Measurements from ENCODE around the gene PSME3IP1.
"Not testable (repeated sequence)": the region's sequence is repeated elsewhere in the genome, so short reads cannot be mapped to it uniquely, and the experiment has no call there.

PSME3IP1 gene

DNA sequence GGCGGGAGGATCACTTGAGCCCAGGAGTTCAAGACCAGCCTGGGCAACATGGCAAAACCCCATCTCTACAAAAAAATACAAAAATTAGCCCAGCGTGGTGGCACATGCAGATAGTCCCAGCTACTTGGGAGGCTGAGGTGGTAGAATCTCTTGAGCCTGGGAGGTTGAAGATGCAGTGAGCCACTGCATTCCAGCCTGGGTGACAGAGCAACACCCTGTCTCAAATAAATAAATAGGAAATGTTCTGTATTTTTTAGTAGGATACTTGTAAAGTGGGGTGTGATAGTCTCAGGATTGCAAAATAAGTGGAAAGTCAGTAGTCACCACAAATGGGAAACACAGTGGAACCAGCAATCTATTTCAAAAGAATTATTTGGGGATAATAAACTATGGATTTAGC, 4.3 kb upstream of the PSME3IP1 start:
- DNase-seq (no peak), ATAC-seq (replicated peaks) (no peak)
- H3K9me3 Mint-ChIP-seq: no peaks in the 10 kb centered on the region
- H3K4me1 Mint-ChIP-seq (ENCODE audit: low read depth in 2 of 2): peaks cover 22 to 43% of the 10 kb centered on the region in 2 donors
- no peaks in the 10 kb centered on the region for H3K27me3 Mint-ChIP-seq
- peaks cover 12% of the 10 kb centered on the region for H3K36me3 Mint-ChIP-seq (ENCODE audit: insufficient read depth)
- no peak overlapping the region for H3K27ac Mint-ChIP-seq
- no peak overlapping the region for H3K4me3 Mint-ChIP-seq

DNA sequence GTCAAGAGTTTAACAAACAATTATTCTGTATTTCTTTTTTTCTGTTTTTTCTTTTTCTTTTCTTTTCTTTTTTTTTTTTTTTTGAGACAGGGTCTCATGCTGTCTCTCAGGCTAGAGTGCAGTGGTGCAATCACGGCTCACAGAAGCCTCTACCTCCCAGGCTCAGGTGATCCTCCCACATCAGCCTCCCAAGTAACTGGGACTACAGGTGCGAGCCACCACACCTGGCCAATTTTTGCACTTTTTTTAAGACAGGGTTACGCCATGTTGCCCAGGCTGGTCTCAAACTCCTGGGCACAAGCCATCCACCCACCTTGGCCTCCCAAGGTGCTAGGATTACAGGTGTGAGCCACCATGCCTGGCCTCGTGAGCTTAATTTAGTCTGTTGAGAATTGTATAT, 3.7 kb upstream of the PSME3IP1 start:
- not testable (repeated sequence) for H3K27me3 Mint-ChIP-seq, H3K27ac Mint-ChIP-seq

DNA sequence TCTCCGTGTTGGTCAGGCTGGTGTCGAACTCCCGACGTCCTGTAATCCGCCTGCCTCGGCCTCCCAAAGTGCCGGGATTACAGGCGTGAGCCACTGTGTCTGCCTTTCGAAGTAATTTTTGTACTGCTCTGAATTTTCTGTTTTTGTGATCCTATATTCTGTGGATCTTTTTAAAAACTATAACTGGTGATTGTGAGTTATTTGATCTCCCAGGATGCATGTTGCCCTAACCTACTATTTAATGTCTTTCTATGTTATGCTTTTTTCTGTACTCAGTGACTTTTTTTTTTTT, 2.8 kb upstream of the PSME3IP1 start:
- Mint-ChIP-seq H3K27me3 (no peaks in the 10 kb centered on the region), H3K4me1 (ENCODE audit: low read depth in 2 of 2) (peaks cover 29 to 57% of the 10 kb centered on the region in 2 donors), H3K9me3 (no peaks in the 10 kb centered on the region), H3K36me3 (ENCODE audit: insufficient read depth) (peaks cover 16% of the 10 kb centered on the region), H3K27ac (peak overlapping the region in 1 of 2 donors; percentile 58), H3K4me3 (peak overlapping the region; percentile 38 to 44)
- no peak for DNase-seq
- no peak for ATAC-seq (replicated peaks)

More for the DNA sequence above, 3.7 kb upstream of the PSME3IP1 start:
- DNase-seq; H3K9me3 Mint-ChIP-seq; H3K4me3 Mint-ChIP-seq; ATAC-seq (replicated peaks): not testable (repeated sequence)
- Mint-ChIP-seq H3K36me3 (ENCODE audit: insufficient read depth) (peaks cover 16% of the 10 kb centered on the region), H3K4me1 (ENCODE audit: low read depth in 2 of 2) (peaks cover 26 to 49% of the 10 kb centered on the region in 2 donors)

DNA sequence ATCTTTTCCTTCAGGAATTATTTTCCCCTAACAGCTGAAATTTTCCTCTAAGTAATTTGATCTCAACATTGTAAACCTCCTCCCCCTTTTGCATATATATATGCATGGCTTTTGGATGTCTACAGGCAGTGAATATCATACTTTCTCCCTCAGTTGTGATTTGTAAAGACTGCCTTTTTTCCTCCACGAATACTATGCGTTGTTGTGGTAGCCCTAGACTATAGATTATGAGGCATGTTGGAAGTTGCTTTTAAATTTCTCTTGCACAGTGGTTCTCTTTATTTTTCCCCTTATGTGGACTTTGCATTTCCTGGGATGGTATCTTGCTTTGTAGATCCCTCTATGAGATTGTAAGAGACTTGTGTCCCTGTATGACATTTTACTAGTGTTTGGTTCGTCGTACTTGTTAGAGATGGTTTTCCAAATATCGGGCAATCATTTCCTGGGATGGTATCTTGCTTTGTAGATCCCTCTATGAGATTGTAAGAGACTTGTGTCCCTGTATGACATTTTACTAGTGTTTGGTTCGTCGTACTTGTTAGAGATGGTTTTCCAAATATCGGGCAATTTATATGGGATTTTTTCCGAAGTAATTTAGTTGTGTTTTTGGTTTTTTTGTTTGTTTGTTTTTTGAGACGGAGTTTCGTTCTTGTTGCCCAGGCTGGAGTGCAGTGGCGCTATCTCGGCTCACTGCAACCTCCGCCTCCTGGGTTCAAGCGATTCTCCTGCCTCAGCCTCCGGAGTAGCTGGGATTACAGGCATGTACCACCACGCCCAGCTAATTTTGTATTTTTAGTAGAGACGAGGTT, 2.3 kb upstream of the PSME3IP1 start:
- not testable (repeated sequence) for DNase-seq; H3K27me3 Mint-ChIP-seq; H3K9me3 Mint-ChIP-seq; ATAC-seq (replicated peaks)
- peaks cover 16% of the 10 kb centered on the region for H3K36me3 Mint-ChIP-seq (ENCODE audit: insufficient read depth)
- peak overlapping the region; percentile 96 to 99 for H3K4me3 Mint-ChIP-seq
- H3K4me1 Mint-ChIP-seq (ENCODE audit: low read depth in 2 of 2): peaks cover 30 to 56% of the 10 kb centered on the region in 2 donors
- peak overlapping the region; percentile 99 for H3K27ac Mint-ChIP-seq

DNA sequence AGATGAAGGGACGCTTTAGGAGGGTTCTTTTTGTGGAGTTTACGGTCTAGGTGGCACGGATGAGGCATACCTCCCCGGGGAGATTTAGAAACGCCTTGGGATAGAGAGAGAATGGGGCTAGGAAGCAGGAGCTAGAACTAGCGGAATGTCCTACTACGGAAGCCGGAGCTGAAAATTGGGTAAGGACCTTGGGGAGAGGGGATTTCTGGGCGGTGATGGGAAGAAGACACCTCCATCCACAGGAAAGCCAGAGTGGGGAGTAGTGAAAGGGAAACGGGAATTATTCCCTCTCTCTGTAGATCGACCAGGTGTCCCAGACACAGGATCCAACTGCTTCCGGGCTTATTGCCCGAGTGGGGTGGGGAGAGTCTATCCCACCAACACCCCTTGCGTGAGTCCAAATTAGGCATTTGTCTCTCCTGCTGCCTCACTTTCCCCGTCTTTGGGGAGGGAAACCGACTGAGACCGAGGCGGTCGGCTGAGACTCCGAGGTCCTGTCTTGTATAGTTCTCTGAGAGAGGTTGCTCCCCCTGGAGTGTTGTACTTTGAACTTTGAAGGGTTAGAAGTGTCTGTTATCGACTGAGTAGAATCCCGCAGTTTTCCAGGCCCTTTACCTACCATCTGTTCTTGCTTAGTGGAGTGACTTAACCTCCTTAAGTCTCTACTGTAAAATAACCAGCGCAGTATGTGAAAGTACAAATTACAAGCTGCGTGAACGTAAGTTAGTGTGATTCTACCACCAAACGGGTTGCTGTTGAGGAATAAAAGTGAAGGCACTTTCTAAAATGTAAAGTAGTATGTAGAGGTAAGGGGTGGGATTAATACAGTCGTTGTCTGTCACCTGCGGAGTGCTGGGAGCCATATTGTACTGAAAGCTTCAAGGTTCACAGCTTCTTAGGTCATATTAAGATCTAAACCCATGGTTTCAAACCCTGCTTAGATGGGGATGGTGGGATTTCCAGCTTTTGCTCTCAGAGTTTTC, 1.3 kb upstream of the PSME3IP1 start:
- Mint-ChIP-seq H3K4me3 (peak overlapping the region; percentile 96 to 99), H3K27ac (peak overlapping the region; percentile 99), H3K36me3 (ENCODE audit: insufficient read depth) (peaks cover 16% of the 10 kb centered on the region), H3K9me3 (no peaks in the 10 kb centered on the region), H3K27me3 (no peaks in the 10 kb centered on the region), H3K4me1 (ENCODE audit: low read depth in 2 of 2) (peaks cover 30 to 54% of the 10 kb centered on the region in 2 donors)
- DNase-seq (peak in 1 of 3 experiments; percentile 9), ATAC-seq (replicated peaks) (no peak)

DNA sequence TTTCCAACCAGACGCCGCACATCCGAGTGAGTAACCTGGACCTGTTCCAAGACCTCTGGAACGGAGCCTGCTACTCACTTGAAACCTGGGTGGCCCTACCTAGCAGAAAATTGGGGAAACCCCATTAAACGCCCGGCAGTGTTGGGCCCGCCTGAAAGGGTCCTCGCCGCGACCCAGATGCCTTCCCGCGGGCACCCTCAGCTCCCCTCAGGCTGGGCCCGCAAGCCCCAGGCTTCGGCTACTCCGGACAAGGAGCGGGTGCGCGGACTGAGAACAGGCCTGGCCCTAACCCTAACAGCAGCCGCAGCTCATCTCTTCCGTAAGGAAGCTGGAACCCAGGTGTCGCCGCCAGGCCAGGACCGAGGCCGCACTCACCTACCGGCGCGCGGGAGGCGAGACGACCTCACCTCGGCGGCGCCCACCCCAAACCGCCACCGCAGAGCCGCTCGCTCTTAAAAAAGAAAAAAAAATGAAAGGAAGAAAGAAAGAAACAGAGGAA, 344 bp downstream of the PSME3IP1 start:
- Mint-ChIP-seq H3K9me3 (no peaks in the 10 kb centered on the region), H3K27me3 (no peaks in the 10 kb centered on the region), H3K4me3 (peak overlapping the region; percentile 96 to 99), H3K36me3 (ENCODE audit: insufficient read depth) (peaks cover 19% of the 10 kb centered on the region), H3K27ac (peak overlapping the region; percentile 99), H3K4me1 (ENCODE audit: low read depth in 2 of 2) (peaks cover 30 to 54% of the 10 kb centered on the region in 2 donors)
- DNase-seq (peak in 1 of 3 experiments; percentile 34), ATAC-seq (replicated peaks) (peak; percentile 23)

DNA sequence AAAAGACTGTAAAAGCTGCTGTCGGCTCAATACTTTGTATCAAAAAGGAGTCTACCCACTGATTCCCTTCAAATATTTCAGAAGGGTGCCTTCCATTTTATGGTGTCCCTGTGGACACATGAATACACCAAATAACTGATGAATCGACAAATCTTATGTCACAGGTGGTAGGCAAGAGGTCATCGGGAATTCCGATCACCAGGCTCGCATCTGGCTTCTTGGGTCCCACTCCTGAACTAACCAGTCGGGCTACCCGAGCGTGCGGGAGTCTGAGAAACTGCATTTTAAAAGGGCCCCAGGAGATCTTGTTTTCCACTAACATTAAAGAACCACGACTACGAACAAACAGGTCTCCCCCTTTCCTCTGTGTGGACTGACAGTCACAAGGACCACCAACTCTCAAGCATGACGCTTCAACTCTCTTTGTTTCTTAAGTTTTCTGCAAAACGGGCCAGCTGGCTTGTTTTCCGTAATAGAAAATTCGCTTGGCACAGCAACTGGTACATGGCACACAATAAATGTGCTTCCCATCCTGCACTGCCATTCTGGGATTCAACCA, 873 bp downstream of the PSME3IP1 start:
- no peaks in the 10 kb centered on the region for H3K9me3 Mint-ChIP-seq
- peaks cover 30 to 52% of the 10 kb centered on the region in 2 donors for H3K4me1 Mint-ChIP-seq (ENCODE audit: low read depth in 2 of 2)

DNA sequence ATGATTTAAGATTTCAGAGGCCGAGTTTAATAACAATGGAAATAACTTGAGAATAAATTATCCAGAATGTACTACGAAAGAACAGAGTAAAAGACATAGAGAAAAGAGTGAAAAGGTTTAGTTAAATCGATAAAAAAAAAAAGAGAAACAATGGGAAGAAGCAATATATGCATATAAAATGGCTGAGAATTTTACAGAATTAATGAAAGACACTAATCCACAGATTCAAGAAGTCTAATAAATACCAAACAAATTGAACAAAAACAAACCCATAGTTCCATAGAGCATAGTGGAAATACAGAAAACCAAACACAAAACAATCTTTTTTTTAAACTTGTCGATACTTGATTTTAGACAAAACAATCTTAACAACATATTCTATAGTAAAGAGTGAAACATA, 1.7 kb downstream of the PSME3IP1 start:
- Mint-ChIP-seq H3K36me3 (ENCODE audit: insufficient read depth) (peaks cover 22% of the 10 kb centered on the region), H3K9me3 (no peaks in the 10 kb centered on the region), H3K4me1 (ENCODE audit: low read depth in 2 of 2) (peaks cover 30 to 49% of the 10 kb centered on the region in 2 donors), H3K4me3 (peak overlapping the region; percentile 12 to 96), H3K27me3 (no peaks in the 10 kb centered on the region), H3K27ac (peak overlapping the region in 1 of 2 donors; percentile 99)
- no peak for DNase-seq
- ATAC-seq (replicated peaks): no peak

More for the DNA sequence above, 873 bp downstream of the PSME3IP1 start:
- Mint-ChIP-seq H3K27ac (peak overlapping the region; percentile 99), H3K27me3 (no peaks in the 10 kb centered on the region), H3K4me3 (peak overlapping the region; percentile 96 to 99), H3K36me3 (ENCODE audit: insufficient read depth) (peaks cover 22% of the 10 kb centered on the region)
- no peak for DNase-seq
- no peak for ATAC-seq (replicated peaks)

DNA sequence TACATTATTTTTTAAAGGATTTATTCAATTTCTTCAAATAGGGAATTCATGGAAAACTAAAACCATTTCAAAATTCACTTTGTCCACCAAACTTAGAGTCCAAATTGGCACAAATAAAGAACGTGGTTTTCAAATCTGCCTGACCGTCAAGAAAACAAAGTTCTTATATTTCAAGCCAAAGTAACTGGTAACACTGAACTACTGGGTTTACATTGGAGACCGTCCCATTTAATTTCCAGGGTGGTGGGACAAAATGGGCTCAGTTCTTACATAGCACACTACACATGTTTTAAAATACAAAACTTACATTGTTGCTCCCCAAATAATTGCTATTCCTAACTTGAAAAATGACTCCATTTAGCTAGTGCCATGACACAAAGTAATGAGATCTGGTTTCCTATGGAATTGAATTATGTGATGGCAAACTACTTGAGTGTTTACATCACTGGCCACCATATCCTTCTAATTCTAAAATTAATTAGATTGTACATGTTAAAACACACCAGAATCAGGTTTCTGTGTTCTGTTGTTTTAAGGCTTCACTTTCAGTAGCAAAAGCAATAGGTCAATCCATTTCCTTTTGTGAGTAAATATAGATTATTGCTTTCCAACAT, 6.5 kb downstream of the PSME3IP1 start:
- Mint-ChIP-seq H3K27me3 (no peaks in the 10 kb centered on the region), H3K4me3 (no peak overlapping the region), H3K27ac (no peak overlapping the region), H3K36me3 (ENCODE audit: insufficient read depth) (peaks cover 8% of the 10 kb centered on the region), H3K9me3 (no peaks in the 10 kb centered on the region), H3K4me1 (ENCODE audit: low read depth in 2 of 2) (peaks cover 9 to 21% of the 10 kb centered on the region in 2 donors)
- DNase-seq (no peak), ATAC-seq (replicated peaks) (no peak)

DNA sequence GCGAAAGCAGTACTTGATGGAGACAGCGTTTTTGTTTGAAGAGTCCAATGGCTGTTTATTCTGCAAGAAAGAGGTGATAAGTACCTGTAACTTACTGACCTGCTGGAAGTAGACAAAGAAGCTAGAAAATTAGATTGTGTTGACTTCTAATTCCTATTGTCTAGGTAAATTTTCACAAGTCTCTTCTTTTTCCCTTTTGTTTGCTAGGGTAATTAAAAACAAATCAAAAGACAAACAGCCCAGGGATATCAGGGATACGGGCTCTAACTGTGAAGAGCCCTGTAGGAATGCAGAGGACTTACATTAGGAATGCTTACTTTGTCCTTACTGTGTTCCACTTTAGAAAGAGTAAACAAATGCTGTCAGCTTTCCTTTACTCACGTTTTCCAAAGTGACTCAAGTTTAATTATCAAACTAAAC, 7.0 kb downstream of the PSME3IP1 start:
- peaks cover 13% of the 10 kb centered on the region for H3K36me3 Mint-ChIP-seq (ENCODE audit: insufficient read depth)
- DNase-seq: no peak
- H3K4me1 Mint-ChIP-seq (ENCODE audit: low read depth in 2 of 2): peaks cover 6 to 16% of the 10 kb centered on the region in 2 donors
- H3K27me3 Mint-ChIP-seq: no peaks in the 10 kb centered on the region
- no peak overlapping the region for H3K4me3 Mint-ChIP-seq
- ATAC-seq (replicated peaks): no peak
- H3K9me3 Mint-ChIP-seq: no peaks in the 10 kb centered on the region
- no peak overlapping the region for H3K27ac Mint-ChIP-seq

DNA sequence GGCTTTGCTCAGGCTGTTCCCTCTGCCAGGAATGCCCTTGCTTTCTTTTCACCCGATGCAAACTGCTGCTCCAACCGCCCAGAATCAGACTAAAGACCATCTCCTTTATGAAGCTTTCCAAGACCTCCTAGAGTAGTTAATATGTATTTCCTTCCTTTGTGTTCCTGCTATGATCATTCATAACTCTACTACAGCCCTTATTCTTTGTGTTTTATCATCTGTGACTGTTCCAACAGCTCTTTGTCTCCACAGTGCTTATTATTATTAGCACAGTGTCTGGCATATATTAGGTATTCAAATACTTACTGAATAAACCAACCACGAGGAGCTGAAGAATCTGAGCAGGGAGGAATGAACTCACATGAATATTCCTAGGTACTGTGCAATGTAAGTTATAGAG, 7.6 kb downstream of the PSME3IP1 start:
- ATAC-seq (replicated peaks): no peak

DNA sequence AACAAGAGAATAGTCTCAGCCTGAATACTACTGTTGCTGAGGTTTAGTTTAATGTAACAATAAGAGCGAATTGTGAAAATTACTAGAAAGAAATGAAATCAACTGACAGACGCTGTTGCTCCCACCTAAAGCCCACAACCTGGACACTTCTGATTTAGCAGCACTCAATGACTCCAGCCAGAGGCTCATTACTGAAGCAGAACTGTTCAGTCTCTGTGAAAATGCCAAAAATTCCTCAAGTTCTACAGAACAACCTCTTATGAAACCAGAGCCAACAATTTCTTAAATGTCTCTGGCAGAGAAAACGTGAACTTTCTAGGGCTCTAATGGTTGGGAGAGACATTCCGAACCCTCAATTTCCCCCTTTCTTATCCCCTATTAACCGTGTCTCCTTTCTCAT, 9.9 kb downstream of the PSME3IP1 start:
- DNase-seq: no peak
- no peak overlapping the region for H3K27ac Mint-ChIP-seq

More for the DNA sequence above, 7.6 kb downstream of the PSME3IP1 start:
- no peak for DNase-seq
- H3K27ac Mint-ChIP-seq: peak overlapping the region in 1 of 2 donors; percentile 15
- no peaks in the 10 kb centered on the region for H3K27me3 Mint-ChIP-seq
- H3K4me1 Mint-ChIP-seq (ENCODE audit: low read depth in 2 of 2): peaks cover 4 to 14% of the 10 kb centered on the region in 2 donors
- H3K9me3 Mint-ChIP-seq: no peaks in the 10 kb centered on the region
- H3K36me3 Mint-ChIP-seq (ENCODE audit: insufficient read depth): peaks cover 19% of the 10 kb centered on the region
- H3K4me3 Mint-ChIP-seq: no peak overlapping the region

More for the DNA sequence above, 9.9 kb downstream of the PSME3IP1 start:
- ATAC-seq (replicated peaks): no peak
- H3K27me3 Mint-ChIP-seq: no peaks in the 10 kb centered on the region
- H3K36me3 Mint-ChIP-seq (ENCODE audit: insufficient read depth): peaks cover 33% of the 10 kb centered on the region
- H3K9me3 Mint-ChIP-seq: no peaks in the 10 kb centered on the region
- H3K4me3 Mint-ChIP-seq: no peak overlapping the region
- H3K4me1 Mint-ChIP-seq (ENCODE audit: low read depth in 2 of 2): peaks cover 0 to 9% of the 10 kb centered on the region in 2 donors

All from effector memory CD8-positive, alpha-beta T cell (primary cell).